ENCODE results near the gene ACP2. TPM values are rescaled to one million over a fixed set of nuclear protein-coding genes. Genes with fewer than 3 reads are reported as not detected.

The ACP2 gene
- total and polyA plus RNA-seq, 9 donors: 14.7 to 25.5 (median 18.7) TPM

- no peaks in the 10 kb centered on the region for H3K36me3 ChIP-seq
- DNase-seq: no peak
- intact Hi-C loops (cut with DNase I): no loop called here
- no peak for TF ChIP-seq CTCF (IDR thresholded peaks at IDR 0.05)
- TF ChIP-seq EP300 (IDR thresholded peaks at IDR 0.05): no peak
- no peak for TF ChIP-seq POLR2A (IDR thresholded peaks at IDR 0.05)
- WGBS, 3 donors: 91 to 96% (median 94%) methylated on average over 8 of the region's 8 CpGs
- no peaks in the 10 kb centered on the region for H3K9me3 ChIP-seq
- no peaks in the 10 kb centered on the region for H3K27me3 ChIP-seq
- no peak overlapping the region for H3K27ac ChIP-seq
- no peaks in the 10 kb centered on the region for H3K4me1 ChIP-seq (ENCODE audit: insufficient read depth)
- no peak overlapping the region for H3K4me3 ChIP-seq
Measured at GRCh38 chr11:47229161-47229560, 19.5 kb downstream of the ACP2 start.

- H3K36me3 ChIP-seq: no peaks in the 10 kb centered on the region
- WGBS, 3 donors: 94 to 96% (median 95%) methylated on average over 7 of the region's 7 CpGs
- H3K27ac ChIP-seq: no peak overlapping the region
Measured at GRCh38 chr11:47225552-47226400, 22.8 kb downstream of the ACP2 start.

GRCh38 chr11:47222696-47223095, 25.9 kb downstream of the ACP2 start:
- Histone ChIP-seq H3K27ac (no peak overlapping the region), H3K4me1 (ENCODE audit: insufficient read depth) (no peaks in the 10 kb centered on the region), H3K4me3 (no peak overlapping the region), H3K27me3 (no peaks in the 10 kb centered on the region), H3K36me3 (no peaks in the 10 kb centered on the region), H3K9me3 (no peaks in the 10 kb centered on the region)
- intact Hi-C loops (cut with DNase I): no loop called here
- DNase-seq: no peak
- WGBS, 3 donors: 26 to 45% (median 39%) methylated on average over 2 of the region's 2 CpGs
- TF ChIP-seq EP300 (IDR thresholded peaks at IDR 0.05) (no peak), CTCF (IDR thresholded peaks at IDR 0.05) (no peak), POLR2A (IDR thresholded peaks at IDR 0.05) (no peak)

More at GRCh38 chr11:47225552-47226400, 22.8 kb downstream of the ACP2 start:
- TF ChIP-seq EP300 (IDR thresholded peaks at IDR 0.05) (no peak), POLR2A (IDR thresholded peaks at IDR 0.05) (no peak), CTCF (IDR thresholded peaks at IDR 0.05) (no peak)
- Histone ChIP-seq H3K27me3 (no peaks in the 10 kb centered on the region), H3K9me3 (no peaks in the 10 kb centered on the region), H3K4me1 (ENCODE audit: insufficient read depth) (no peaks in the 10 kb centered on the region), H3K4me3 (no peak overlapping the region)
- DNase-seq: no peak
- intact Hi-C loops (cut with DNase I): no loop called here

GRCh38 chr11:47220401-47220821, 28.2 kb downstream of the ACP2 start:
- no peak overlapping the region for H3K27ac ChIP-seq
- H3K9me3 ChIP-seq: no peaks in the 10 kb centered on the region
- intact Hi-C loops (cut with DNase I): no loop called here
- TF ChIP-seq CTCF (IDR thresholded peaks at IDR 0.05): no peak
- TF ChIP-seq POLR2A (IDR thresholded peaks at IDR 0.05): no peak
- no peak for TF ChIP-seq EP300 (IDR thresholded peaks at IDR 0.05)
- H3K4me1 ChIP-seq (ENCODE audit: insufficient read depth): peaks cover 9% of the 10 kb centered on the region
- WGBS, 3 donors: 70 to 92% (median 82%) methylated on average over 1 of the region's 1 CpG
- DNase-seq: no peak
- no peaks in the 10 kb centered on the region for H3K27me3 ChIP-seq
- no peak overlapping the region for H3K4me3 ChIP-seq
- no peaks in the 10 kb centered on the region for H3K36me3 ChIP-seq
